Upper lobe of left lung (tissue), 6 donors: ENCODE data around the gene GNPAT. TPM values are rescaled to one million over a fixed set of nuclear protein-coding genes. Genes with fewer than 3 reads are reported as not detected.
A peak's percentile ranks its signal among the peaks of the same experiment; 100 is the strongest.
"Not testable (repeated sequence)": the region's sequence is repeated elsewhere in the genome, so short reads cannot be mapped to it uniquely, and the experiment has no call there.

Experiments used
- ATAC-seq, 2 donors: fragments of 200-7000 bp; cut with Tn5 transposase; one replicate each; pipeline ENCODE4 v1.9.1; 2022; ENCODE audit warnings: mild to moderate bottlenecking in 2 of 2, moderate library complexity in 2 of 2; ENCODE audit not compliant: low FRiP score in 2 of 2
- DNase-seq, 2 donors: peaks; one replicate each; pipeline ENCODE4 v3.0.0-alpha.2; 2019 to 2020
- H3K27ac ChIP-seq, 4 donors: fragments of 200-600 bp; sonication (generic); one replicate each; pipeline ENCODE4 v1.5.1; 2016 to 2019
- H3K27me3 ChIP-seq, 4 donors: fragments of 200-600 bp; sonication (generic); one replicate each; pipeline ENCODE4 v1.5.1; 2017 to 2019
- H3K36me3 ChIP-seq, 4 donors: fragments of 200-600 bp; sonication (generic); one replicate each; pipeline ENCODE4 v1.5.1; 2016 to 2019
- H3K4me1 ChIP-seq, 4 donors: fragments of 200-600 bp; sonication (generic); one replicate each; pipeline ENCODE4 v1.5.1; 2018 to 2019
- H3K4me3 ChIP-seq, 4 donors: fragments of 200-600 bp; sonication (generic); one replicate each; pipeline ENCODE4 v1.5.1; 2017 to 2019; ENCODE audit warnings: mild to moderate bottlenecking in 2 of 4, moderate library complexity in 1 of 4
- H3K9me3 ChIP-seq, 4 donors: fragments of 200-600 bp; sonication (generic); one replicate each; pipeline ENCODE4 v1.5.1; 2018 to 2019
- EP300 ChIP-seq, 4 donors: sonication (generic); formaldehyde crosslinking; IDR thresholded peaks; one replicate each; pipeline ENCODE4 v1.5.1; 2017; ENCODE audit warnings: antibody characterized with exemption in 4 of 4, control low read depth in 2 of 4
- POLR2A ChIP-seq, 4 donors: fragments of 450-650 bp; IDR thresholded peaks; one replicate each; pipeline ENCODE4 v1.5.1; 2016 to 2017; ENCODE audit warnings: antibody characterized with exemption in 4 of 4, mild to moderate bottlenecking in 2 of 4
- POLR2AphosphoS5 ChIP-seq, 2 donors: sonication (generic); formaldehyde crosslinking; IDR thresholded peaks; one replicate each; pipeline ENCODE4 v1.5.1; 2017; ENCODE audit warnings: antibody characterized with exemption in 2 of 2
- WGBS, 2 donors: methylation state at CpG; one replicate each; pipeline ENCODE4 v1.1.5; 2017 to 2018; 5-methylcytosine and 5-hydroxymethylcytosine counted together
- total RNA-seq, 6 donors: library from RNA; depleted of rRNA in 4 of 6; stranded (reverse); fragments of >200 nt in 4 of 6; gene quantifications; one replicate each; pipeline versions ENCODE4 v1.1.0 to v1.2.1, GENCODE V29; 2016 to 2021
- TF ChIP-seq, protein P1 (sequence below), 6 experiments: fragments of 450-650 bp in 4 of 6; fragments of 200-600 bp in 2 of 6; sonication (generic) in 2 of 6; IDR thresholded peaks; one replicate each; pipeline ENCODE4 v1.5.1; 2016 to 2019; ENCODE audit warnings: antibody characterized with exemption in 6 of 6
- donor health status: DM: no; HTN: no; CAD: no; lungs with moderate emphysema.
- donor health status: DM: no; HTN: yes; CAD: no; lungs with severe emphysema.

Gene GNPAT
- total RNA-seq, 6 donors from 2014 or later, result 14.0 to 65.0 (median 30.5) TPM

DNA sequence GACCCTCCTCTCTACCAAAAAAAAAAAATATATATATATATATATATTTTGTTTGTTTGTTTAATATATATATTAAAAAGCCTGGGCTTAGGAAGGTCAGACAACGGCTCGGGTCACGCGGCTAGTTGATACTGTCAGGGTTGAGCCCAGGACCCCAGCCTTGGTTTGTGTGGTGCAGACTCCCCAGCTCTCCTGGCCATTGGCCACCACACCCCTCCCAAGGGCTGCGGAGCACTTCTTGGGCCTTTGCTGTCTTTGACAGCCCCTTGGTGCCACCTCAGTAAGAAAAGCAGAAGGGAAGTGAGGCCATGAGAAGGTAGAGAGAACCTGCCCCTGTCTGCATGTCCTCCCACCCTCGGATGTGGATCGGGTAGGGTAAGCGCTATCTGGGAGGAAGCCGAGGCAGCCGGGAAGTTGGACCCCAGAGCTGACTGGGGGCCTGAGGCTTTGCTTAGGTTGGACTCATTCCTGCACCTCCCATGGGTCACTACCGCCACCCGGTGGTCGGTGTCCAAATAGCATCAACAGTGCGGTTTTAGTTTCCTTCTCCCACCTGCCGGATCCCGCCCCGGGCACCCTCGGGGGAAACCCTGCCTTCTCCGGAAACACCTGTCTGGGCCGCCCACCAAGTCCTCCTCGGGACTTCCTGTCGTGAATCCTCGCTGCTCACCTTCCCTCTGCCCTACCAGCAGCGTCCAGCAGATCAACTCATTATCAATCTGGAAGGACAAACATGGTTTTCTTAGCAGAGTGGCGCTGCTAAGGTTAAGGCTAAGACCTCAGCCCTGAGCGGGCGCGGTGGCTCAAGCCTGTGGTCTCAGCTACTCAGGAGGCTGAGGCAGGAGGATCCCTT lies 29.8 kb upstream of the GNPAT start:
- ATAC-seq (peak; percentile 83 to 89), DNase-seq (peak; percentile 82 to 86)
- peak overlapping the region in 1 of 4 donors; percentile 52 for H3K27ac ChIP-seq
- peak overlapping the region; percentile 19 to 52 (median 42) for H3K4me3 ChIP-seq
- H3K36me3 ChIP-seq, result no peaks in the 10 kb centered on the region
- peaks cover 0 to 8% (median 6%) of the 10 kb centered on the region in 4 donors for H3K4me1 ChIP-seq
- no peaks in the 10 kb centered on the region for H3K9me3 ChIP-seq
- TF ChIP-seq, protein P1, sequence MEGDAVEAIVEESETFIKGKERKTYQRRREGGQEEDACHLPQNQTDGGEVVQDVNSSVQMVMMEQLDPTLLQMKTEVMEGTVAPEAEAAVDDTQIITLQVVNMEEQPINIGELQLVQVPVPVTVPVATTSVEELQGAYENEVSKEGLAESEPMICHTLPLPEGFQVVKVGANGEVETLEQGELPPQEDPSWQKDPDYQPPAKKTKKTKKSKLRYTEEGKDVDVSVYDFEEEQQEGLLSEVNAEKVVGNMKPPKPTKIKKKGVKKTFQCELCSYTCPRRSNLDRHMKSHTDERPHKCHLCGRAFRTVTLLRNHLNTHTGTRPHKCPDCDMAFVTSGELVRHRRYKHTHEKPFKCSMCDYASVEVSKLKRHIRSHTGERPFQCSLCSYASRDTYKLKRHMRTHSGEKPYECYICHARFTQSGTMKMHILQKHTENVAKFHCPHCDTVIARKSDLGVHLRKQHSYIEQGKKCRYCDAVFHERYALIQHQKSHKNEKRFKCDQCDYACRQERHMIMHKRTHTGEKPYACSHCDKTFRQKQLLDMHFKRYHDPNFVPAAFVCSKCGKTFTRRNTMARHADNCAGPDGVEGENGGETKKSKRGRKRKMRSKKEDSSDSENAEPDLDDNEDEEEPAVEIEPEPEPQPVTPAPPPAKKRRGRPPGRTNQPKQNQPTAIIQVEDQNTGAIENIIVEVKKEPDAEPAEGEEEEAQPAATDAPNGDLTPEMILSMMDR (IDR thresholded peaks at IDR 0.05), result peak; percentile 80 to 95 (median 89)
- TF ChIP-seq EP300 (IDR thresholded peaks at IDR 0.05), result no peak
- WGBS, 2 donors, result 19% methylated on average over 24 to 28 of the region's 28 CpGs
- no peaks in the 10 kb centered on the region for H3K27me3 ChIP-seq

- 63 to 69% methylated on average over 5 of the region's 5 CpGs for WGBS, 2 donors
- not testable (repeated sequence) for ATAC-seq
Observed at GRCh38 chr1:231212301-231212700, 28.7 kb upstream of the GNPAT start.

GRCh38 chr1:231213831-231214573 lies 27.0 kb upstream of the GNPAT start:
- H3K27me3 ChIP-seq, result no peaks in the 10 kb centered on the region
- H3K4me1 ChIP-seq, result peaks cover 0 to 8% (median 6%) of the 10 kb centered on the region in 4 donors
- H3K9me3 ChIP-seq, result no peaks in the 10 kb centered on the region
- no peak overlapping the region for H3K27ac ChIP-seq
- H3K4me3 ChIP-seq, result no peak overlapping the region
- TF ChIP-seq, protein P1 (IDR thresholded peaks at IDR 0.05), result no peak
- TF ChIP-seq EP300 (IDR thresholded peaks at IDR 0.05) (no peak), POLR2A (IDR thresholded peaks at IDR 0.05) (no peak), POLR2AphosphoS5 (IDR thresholded peaks at IDR 0.05) (no peak)
- no peaks in the 10 kb centered on the region for H3K36me3 ChIP-seq
- DNase-seq (no peak), ATAC-seq (no peak)
- WGBS, 2 donors, result 93 to 95% methylated on average over 16 to 22 of the region's 22 CpGs

More at GRCh38 chr1:231212301-231212700, 28.7 kb upstream of the GNPAT start:
- H3K27ac ChIP-seq, H3K4me3 ChIP-seq, H3K27me3 ChIP-seq, H3K4me1 ChIP-seq, H3K9me3 ChIP-seq, DNase-seq, H3K36me3 ChIP-seq: not testable (repeated sequence)

- H3K9me3 ChIP-seq, result no peaks in the 10 kb centered on the region
- H3K27me3 ChIP-seq, result no peaks in the 10 kb centered on the region
- no peak overlapping the region for H3K27ac ChIP-seq
- no peak overlapping the region for H3K4me3 ChIP-seq
- H3K4me1 ChIP-seq, result peaks cover 0 to 8% (median 6%) of the 10 kb centered on the region in 4 donors
- DNase-seq, result no peak
- ATAC-seq, result no peak
- WGBS, 2 donors, result 77% methylated on average over 9 to 15 of the region's 17 CpGs
- TF ChIP-seq POLR2AphosphoS5 (IDR thresholded peaks at IDR 0.05) (no peak), EP300 (IDR thresholded peaks at IDR 0.05) (no peak), POLR2A (IDR thresholded peaks at IDR 0.05) (no peak)
- TF ChIP-seq, protein P1 (IDR thresholded peaks at IDR 0.05), result no peak
- H3K36me3 ChIP-seq, result no peaks in the 10 kb centered on the region
Observed at GRCh38 chr1:231214918-231215680, 25.9 kb upstream of the GNPAT start.
